ENCODE data around the gene DAB1.

DAB1 gene

DNA sequence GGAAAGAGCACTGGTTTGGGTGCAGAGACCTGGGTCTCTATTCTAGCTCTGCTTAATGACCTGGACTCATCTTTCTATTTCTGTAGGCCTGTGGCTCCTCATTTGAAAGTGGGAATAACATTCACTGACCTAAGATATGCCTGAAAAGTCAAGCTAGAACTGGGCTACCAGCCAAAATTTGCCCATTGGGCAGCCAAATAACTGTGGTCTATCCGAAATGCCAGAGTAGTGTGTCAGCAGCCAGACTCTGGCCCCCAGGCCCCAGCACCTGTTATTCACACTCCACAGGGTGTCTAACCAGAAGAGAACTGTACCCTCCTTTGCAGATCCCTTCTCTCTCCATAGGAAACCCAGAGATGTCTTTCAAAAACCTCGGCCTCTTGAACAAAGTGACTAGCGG lies 12.6 kb downstream of the DAB1 start:
- no peak for DNase-seq

DNA sequence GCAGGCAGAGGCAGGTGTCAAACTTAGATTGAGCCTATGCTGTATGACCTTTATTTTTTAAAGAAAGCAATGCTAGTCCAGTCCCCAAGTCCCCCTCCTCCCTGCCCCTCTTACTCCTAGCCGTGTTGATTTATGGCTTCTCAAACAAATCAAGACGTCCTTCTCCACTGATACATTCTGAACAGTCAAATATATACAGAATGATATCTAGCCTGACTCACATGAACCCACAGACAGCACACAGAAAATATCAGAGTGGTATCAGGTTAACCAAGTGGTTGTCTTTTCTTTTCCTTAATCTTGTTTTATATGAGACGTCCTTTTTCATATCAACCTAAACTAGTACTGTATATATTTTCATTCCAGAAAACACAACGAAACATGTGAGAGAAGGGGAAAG lies 13.4 kb downstream of the DAB1 start:
- DNase-seq: no peak

DNA sequence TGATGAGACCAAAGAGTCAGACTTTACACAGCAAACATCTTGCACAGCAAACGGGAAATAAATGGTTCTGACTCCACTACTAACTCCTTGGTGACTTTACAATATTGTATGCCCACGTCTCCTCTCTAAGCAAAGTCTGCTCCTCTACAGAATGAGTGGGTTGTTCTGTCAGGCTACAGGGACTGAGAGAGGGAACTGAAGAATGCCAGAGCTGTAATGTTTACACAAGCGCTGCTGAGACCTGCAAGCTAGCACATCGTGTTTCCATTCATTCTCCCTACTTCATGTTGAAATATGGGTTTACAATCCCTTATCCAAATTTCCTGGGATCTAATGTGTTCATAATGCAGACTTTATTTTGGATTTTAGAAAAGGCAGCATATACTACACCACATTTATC lies 15.9 kb downstream of the DAB1 start:
- DNase-seq: no peak

DNA sequence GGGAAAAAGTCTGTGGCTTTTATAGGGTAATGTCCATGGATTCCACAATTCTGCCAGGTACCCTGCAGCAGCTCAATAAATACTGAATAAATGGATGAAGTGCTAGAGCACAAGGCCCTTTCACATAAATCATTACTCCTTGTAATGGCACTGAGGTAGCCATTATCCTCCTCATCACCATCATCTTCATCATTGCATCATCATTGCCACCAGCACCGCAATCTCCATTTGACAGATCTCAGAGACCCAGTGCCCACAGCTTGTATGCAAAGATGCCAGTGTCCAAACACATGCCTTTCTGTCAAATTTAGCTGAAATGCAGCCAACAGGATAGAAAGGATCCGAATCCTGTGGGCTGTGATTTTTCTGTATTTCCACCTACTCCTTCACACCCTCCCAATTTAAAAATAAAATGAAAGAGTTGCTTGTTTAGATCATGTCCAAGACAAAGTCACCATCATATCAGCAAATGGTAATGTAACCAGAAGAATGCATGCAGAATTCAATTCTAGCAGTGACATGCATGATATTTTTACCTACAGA lies 17.4 kb downstream of the DAB1 start:
- DNase-seq: no peak

GRCh38 chr1:57404884-57405283 lies 19.0 kb downstream of the DAB1 start:
- DNase-seq: no peak

- no peak for DNase-seq
Observed at GRCh38 chr1:57403201-57403600, 20.7 kb downstream of the DAB1 start.

- DNase-seq: no peak
Observed at GRCh38 chr1:57401671-57402070, 22.2 kb downstream of the DAB1 start.

GRCh38 chr1:57400048-57400447 lies 23.8 kb downstream of the DAB1 start:
- no peak for DNase-seq

DNA sequence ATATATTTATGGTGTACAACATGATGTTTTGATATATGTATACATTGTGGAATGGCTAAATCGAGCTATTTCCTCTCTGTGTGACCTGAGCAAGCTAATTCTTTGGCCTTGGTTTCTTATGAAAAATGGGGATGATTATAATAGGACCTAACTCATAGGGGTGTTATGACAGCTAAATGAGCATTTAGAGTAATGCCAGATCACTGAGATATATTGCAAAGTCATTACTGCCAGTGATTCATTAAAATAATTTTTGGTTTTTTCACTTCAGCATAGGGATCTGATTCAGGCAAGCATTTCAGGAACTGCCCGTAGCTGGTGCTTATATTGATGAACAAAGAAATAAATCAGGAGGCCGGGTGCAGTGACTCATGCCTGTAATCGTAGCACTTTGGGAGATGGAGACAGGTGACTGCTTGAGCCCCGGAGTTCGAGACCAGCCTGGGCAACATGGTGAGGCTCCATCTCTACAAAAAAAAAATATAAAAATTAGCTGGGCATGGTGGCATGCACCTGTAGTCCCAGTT lies 30.7 kb downstream of the DAB1 start:
- DNase-seq: no peak

GRCh38 chr1:57385336-57385735 lies 38.5 kb downstream of the DAB1 start:
- no peak for DNase-seq

DNA sequence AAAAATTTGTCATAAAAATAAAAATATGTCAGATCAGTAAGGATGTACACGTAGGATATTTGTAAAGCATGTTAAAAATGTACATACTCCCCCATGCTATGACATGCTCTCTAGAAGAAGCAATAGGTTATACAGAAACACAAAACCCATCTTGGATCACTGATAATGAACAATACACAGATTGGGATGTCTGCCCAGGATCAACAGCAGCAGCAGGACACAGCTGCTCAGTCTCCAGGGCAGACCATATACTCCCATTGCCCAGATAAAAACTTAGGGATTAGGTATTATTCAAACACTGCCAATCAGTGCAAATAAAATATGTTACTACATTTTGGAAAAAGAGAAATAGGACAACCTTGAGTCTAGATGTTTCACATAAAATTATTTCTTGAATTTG lies 39.0 kb downstream of the DAB1 start:
- no peak for DNase-seq

GRCh38 chr1:57384284-57384683 lies 39.6 kb downstream of the DAB1 start:
- DNase-seq: no peak

DNA sequence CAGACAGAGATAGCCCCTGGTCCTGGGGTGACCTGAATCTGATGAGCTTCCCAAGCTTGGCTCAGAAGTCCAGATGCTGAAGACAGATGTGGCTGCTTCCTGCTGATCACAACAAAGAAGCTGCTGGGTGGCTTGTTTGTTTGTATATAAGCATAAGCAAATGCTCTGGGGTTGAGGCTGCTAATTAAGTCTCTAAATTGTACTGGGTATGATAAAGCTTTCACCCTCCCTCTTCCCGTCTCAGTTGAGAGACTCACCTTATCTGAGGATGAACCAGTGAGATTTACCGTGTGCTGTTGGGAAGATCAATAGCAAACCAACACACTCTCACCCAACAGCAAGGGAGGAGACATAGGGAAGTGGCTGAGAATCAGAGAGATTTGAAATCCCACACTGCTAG lies 42.0 kb downstream of the DAB1 start:
- no peak for DNase-seq

DNA sequence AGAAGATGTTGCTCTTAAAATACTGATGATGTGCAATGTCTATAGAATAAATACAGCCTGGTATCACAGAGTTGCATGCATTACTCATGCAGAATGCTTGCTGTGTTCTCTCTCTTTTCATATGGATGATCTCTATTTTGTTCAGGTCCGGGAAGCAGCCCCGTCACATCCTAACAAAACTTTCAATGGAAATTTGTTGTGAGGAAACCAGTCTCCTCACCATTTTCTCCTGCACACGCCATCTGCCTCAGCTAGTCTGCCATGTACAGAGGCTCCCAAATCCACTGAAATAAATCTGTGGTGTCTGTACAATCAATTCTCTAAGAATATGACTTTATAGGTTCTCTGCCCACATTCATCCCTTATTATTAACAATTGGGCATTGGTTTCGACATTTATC lies 42.4 kb downstream of the DAB1 start:
- no peak for DNase-seq

DNA sequence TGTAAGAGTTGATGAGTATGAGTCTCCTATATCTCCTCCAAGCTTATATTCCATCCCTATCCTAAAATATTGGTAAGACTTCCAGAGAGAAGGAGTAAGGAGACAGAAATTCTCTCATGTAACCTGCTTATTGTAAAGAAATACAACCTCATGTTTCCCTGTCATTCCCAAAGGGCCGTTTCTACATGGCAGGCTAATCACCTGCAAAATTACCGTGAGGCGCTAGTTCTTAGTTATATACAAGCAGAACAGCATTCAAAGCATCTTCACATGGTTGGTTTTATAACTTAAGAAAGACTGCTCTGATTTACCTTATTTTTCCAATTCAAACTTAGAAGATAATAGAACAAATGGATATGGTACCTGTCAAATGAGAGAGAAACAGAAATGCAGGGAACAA lies 42.9 kb downstream of the DAB1 start:
- DNase-seq: no peak

DNA sequence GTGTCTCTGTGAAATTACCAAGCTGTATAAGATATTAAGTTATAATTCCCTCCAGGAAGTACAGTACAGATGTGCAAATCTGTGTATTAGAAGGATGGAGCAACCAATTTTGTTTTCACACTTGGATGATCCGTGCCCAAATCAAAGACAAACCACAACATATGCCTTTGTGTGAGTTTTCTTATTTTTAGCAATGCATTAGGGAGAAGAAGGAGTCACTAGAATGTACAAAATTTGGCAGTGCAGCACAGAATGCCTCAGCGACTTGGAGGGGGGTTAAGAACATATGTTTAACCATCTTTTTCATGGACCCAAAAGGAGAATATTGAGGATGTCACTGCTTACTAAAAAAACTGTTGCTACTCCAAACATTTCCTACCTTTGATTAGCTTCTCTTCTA lies 45.3 kb downstream of the DAB1 start:
- DNase-seq: no peak

DNA sequence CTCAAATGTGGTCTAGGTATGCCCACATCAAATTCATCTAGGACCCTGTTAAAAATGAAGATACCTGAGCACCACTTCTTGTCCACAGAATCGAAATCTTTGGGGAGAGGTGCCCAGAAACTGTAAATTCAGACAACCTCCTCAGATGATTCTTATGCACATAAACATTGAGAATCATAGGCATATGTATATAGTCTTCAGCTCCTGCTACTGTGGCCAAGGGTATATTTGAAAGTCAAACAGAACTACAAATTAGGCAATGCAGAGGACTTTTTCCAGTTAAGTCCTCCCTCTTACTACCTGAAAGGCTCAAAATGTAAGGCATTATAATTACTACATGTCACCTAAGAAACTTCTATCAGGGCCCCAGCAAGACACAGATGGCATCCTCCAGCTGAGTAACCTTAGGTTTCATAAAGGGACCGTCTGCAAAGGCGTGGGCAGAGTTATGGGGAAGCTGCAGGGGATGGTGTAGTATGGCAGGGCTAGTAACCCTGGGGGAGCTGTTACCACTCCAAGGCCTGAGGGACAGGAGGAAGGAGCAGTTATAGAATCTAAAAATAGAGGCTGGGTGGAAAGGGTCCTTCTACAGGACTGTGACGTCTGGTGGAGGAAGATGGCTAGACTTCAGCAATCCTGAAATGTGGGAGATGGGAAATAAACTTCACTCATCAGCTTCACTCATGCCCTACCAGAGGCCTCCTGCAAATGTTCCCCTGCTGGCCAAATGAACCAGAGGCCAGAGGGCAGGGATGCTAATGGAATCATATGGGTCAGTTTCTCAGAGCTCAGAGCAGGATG lies 46.3 kb downstream of the DAB1 start:
- no peak for DNase-seq

DNA sequence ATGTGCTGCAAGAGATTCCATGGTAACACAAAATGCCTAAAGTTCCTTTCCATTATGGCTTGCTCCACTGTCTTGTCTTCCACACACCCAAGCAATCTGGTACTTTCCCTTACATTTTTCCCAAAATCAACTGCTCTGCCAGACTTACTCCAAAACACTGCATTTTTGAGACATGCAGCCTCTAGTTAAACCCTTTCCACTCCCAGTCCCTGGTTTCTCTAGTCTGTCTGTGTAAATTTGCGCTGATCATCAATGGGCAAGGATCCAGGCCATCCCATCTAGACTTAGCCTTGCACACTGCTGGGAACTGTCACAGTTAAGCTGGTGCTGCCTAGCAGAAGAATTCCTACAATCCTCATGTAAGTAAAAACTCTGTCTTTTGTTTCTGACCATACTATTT lies 47.8 kb downstream of the DAB1 start:
- DNase-seq: no peak

- DNase-seq: no peak
Observed at GRCh38 chr1:57369889-57370288, 54.0 kb downstream of the DAB1 start.

DNA sequence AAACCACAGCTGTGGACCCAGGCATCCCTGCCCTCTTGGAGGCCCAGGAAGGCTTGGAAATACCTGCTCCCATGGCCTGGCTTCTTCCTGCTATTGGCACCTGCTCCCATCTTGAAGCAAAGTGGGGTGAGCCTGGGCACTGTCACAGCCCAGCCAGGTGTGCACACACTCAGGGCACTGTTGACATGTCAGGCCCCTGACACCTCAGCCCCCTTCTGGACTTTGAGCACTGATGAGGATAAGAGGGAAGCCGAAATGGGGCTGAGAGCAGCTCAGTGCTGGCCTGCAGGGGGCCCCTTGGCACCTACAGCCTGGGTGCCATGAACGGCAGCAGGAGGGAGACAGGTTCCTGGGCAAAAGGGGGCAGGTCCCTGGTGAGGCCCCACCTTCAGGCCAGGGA lies 55.9 kb downstream of the DAB1 start:
- DNase-seq: no peak

GRCh38 chr1:57363643-57364042 lies 60.2 kb downstream of the DAB1 start:
- no peak for DNase-seq

- no peak for DNase-seq
Observed at GRCh38 chr1:57363165-57363564, 60.7 kb downstream of the DAB1 start.

DNA sequence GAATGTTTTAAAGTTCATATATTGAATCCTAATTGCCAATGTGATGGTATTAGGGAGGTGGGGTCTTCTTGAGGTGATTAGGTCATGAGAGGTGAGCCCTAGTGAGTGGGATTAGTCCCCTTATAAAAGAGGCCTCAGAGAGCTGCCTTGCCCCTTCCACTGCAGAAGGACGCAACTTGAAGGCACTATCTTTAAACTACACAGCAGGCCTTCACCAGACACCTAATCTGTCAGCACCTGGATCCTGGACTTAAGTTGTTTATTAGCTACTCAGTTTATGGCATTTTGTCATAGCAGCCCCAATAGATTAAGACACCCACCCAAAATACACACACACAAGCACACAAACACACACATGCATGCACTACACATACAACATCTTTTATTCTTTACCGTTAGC lies 61.4 kb downstream of the DAB1 start:
- DNase-seq: no peak

DNA sequence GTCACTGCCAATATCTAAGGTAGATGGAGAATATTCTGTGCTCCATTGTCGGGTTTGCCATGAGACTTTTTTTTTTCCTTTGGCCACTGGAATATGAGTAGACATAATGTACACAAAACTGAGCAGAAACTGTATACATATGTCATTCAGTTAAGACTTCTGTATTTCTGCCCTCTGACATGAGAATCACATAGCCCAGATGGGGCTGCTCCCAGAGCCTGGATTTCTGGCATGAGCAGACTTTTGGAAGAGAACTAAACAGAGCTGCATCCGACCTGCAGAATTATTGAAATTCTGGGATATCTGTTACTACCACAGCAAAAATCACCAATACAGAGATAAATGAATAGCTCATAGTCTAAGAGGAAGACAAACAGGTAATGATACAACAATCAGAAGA lies 62.3 kb downstream of the DAB1 start:
- no peak for DNase-seq

Data from central memory CD4-positive, alpha-beta T cell (primary cell).